ENCODE measurements around the gene RRAD.

RRAD gene

DNA sequence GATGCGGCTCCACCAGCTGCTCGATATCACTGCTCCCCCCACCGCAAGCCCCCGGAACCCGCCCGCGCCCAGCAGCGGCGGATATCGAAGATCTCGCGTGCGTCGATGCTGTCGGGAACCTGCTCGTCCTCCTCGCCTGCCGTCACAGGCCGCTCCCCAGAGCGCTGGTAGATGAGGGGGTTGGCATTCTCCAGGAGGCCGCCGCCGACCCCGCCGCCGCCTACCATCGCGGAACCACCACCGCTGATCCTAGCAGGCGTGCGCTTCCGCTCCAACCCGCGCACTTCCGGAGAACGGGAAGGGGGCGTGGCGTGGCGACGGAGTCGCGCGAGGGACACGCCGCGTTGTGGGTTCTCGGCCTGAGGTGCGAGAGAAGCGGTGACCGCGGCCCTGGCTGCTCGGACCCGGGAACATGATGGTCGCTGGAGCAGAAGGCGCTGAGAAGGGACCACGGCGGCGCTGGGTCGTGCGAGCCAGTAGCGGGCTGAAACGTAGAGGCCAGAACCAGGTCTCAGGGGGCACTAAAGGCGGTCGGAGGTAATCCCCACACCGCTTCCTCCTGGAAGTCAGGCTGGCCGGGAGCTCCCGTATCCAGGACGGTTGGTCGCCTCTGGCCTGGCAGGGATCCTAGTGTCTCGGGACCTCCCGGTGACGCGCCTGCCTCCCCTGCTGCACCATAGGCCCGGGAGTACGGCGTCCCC is 9.0 kb upstream of the RRAD start, which contains the start of gene CIAO2B:
TSS of gene CIAO2B (minus strand) at position 265 of the 701 bp plus-strand sequence. CDS start at position 227, 38 bp downstream.
- DNase-seq (ENCODE audit: low read depth in 1 of 2, low spot score in 1 of 2) = peak; percentile 79 to 84

DNA sequence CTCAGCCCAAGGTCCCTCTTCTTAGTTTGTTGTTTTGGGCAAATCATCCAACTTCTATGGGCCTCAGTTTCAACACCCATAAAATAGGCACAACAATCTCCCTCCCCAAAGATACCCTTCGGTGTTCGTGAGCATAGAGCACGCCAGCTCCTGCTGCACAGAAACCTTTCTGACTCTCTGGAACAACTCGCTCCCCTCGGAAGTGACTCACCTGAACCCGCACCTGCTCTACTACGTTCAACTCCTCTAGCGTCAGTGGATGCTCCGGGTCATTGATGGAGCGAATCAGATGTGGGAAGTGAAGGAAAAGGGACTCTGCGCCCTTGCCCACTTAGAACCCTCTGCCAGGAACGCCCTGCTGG is 8.4 kb upstream of the RRAD start:
- DNase-seq (ENCODE audit: low read depth in 1 of 2, low spot score in 1 of 2) = no peak

DNA sequence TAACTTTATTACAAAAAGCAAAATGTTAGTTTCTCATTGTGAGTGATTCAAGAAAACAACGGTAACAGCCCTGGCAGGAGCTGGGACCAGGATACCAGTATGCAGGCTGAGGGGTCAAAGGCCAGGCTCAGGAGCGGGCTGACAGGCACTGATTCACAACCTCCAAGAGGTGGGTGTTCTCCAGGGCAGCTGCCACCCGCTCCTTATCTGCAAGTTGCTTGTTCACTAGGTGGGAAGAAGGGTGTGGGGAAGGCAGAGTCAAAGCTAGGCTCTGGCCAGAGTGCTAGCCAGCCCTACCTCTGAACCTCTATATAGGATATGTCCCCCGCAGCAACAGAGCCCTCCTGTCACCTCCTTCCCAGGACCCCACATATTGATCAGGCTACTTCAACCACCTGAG is 6.7 kb upstream of the RRAD start:
- no peak for DNase-seq (ENCODE audit: low read depth in 1 of 2, low spot score in 1 of 2)

DNA sequence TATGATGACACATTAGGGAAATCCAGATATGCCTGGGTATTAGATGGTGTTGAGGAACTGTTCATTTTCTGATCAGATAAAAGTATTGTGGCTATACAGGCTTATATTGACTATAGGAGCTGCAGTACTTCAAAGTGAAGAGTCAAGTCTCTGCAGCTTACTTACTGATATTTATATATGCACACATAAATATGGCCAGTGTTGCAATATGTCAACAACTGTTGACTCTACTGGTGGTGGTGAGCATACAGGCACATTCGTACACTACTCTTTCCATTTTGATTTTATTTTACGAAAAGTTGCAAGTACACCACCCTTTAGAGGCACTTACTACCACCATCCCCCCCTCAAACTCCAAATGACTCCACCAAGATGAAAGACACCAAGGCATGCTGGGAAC is 6.3 kb upstream of the RRAD start:
- no peak for DNase-seq (ENCODE audit: low read depth in 1 of 2, low spot score in 1 of 2)

DNA sequence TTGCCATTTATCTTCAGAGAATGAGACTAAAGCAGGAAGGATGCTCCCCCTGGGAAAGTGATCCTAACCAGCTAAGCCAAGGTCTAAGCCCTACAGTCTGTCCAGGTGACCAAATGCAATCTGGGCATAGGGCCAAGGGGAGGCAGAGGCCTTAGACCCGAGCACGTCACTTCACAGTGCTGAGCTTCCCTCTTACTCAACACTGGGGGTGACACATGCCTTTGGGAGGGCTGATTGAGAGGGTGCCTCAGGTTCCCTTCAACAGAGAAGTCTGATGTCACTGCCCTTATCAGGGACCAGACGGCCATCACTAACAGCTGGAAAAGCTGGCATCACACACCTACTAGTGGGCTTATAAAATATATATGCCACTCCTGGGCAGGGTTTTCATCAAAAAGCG is 4.9 kb upstream of the RRAD start:
- no peak for DNase-seq (ENCODE audit: low read depth in 1 of 2, low spot score in 1 of 2)

DNA sequence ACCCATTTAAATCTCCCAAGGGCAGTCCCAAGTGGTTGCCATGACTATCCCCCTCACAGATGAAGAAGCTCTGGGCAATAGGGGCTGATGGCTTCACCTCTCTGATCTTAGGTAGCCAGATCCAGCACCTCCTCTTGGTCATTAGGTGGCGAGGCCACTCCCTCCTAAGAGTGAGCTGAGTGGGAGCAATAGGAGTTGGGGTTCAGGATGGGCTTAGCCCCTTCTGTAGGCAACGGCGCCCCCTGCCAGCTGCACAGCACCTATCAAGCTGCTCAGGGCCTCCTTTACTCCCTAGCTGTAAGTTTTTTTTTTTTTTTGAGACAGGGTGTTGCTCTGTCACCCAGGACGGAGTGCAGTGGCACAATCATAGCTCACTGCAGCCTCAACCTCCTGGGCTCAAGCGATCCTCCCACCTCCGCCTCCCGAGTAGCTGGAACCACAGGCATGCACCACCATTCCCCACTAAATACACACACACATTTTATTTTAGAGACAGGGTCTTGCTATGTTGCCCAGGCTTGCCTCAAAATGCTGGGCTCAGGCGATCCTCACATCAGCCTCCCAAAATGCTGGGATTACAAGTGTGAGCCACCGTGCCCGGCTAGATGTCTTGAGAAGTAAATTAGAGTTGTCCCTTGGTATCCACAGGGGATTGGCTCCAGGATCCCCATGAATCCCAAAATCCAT is 3.5 kb upstream of the RRAD start:
- no peak for DNase-seq (ENCODE audit: low read depth in 1 of 2, low spot score in 1 of 2)

DNA sequence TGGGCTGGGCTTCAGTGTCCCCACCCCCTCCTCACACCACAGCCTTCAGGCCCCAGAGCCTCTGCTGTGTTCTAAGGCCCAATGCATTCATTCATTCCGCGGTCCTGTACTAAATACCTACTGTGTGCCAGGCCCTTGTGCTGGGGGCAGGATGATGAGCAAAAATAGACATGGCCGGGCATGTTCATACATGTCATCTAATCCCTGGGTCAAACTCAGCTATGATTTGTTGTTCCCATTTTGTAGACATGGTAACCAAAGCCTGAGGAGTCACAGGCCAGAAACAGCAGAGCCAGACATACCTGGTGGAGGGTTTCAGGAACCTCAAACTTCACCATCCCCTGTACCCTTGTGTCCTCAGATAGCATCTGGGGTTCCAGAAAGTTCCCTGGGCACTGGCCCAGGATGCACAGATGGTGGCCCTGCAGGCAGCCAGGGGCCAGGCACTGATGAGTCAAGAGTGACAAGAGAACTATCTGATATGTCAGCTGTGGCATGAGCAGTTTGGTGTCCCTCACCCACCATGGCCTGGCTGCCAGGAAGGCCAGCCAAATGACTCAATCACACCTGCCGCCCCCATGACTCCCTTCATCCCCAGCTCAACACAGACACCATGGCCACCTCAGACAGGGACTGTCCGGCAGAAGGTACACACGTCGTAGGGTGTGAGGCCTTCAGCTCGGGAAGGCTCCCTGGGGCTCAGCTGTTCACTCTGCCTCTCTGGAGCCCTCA is 2.7 kb upstream of the RRAD start:
- DNase-seq (ENCODE audit: low read depth in 1 of 2, low spot score in 1 of 2) = no peak

DNA sequence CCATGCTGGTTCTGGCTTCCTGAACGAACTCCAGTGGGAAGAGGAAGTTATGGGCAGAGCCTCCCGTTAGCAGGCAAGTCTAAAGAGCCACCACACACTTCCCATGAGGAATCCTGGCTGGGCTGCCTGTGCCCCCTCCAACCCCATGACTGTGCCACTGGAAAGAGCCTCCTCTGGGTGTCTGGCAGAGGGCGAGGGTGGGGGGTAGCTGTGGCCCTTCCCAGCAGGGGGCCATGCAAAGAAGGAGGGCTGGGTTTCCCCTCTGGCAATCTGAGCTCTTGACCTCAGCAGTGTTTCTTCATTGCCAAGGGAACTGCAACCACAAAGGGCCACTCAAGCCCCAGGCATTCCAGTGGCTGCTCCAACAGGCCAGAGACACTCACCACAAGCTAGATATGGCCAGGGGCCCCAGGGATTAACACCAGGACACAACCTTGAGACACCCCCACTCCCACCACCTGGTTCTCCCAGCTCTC is 1.7 kb upstream of the RRAD start:
- DNase-seq (ENCODE audit: low read depth in 1 of 2, low spot score in 1 of 2) = no peak

DNA sequence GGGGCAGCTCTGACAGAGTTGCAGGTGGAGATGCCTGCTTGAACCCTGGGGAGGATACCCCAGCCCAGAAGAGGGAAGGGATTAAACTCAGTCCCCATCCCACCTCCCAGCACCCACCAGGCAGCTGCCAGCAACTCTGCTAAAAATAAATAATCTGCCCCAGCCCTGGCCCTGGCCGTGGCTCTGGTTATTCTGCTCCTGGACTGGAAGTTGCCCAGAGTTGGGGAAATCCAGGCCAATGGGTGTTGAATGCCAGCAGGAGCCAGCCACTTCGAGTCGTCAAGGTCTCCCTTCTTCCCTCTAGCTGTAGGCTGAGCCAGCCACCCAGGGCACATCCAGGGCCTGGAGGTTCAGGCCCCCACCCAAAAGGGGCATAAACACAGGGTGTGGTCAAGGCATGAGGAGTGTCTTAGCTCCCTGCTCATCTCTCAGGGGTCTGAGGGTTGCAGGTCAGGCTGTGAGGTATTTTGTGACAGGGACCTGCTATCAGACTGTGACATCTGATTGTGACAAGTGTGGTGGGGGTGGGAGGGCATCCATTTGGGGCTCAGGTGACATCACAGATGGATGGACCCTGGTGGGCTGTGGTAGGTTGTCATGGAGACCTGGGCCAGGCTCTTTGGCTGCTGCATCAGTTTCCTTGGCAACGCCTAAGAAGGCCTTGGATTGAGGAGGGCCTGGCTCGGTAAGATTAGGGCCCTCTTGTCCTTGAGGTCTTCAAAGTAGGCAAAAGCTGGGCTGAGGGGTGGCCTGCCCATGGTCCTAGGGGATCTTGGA is 1.0 kb upstream of the RRAD start:
- DNase-seq (ENCODE audit: low read depth in 1 of 2, low spot score in 1 of 2) = no peak

DNA sequence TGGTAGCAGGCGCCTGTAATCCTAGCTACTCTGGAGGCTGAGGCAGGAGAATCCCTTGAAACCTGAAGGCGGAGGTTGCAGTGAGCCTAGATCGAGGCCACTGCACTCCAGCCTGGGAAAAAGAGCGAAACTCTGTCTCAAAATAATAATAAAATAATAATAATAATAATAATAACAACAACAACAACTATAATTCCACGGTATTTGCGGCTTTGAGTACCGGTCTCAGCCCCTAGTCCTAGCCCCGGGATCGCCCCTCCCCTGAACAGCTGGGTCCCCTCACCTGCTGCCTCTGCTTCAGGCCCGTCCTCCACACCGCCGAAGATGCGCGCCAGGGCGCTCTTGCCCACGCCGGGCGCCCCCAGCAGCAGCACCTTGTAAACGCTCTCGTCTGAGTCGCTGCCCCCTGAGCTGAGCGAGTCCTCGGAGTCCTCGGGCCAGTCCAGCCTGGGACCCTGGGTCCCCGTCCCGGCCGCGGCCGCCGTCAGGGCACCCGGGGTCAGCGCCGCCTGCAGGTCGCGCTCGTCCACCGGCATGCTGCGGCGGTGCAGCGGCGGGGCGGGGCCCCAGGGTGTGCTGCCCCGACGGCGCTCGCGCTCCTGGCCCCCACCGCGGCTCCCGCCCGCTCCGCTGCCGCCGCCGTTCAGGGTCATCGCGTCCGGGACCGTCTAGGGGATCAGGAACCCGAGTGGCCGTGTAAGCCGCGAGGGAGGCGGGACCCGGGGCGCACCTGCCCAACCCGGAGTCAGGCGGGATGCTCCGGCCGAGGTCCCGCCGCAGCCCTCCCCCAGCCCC is 611 bp downstream of the RRAD start:
- peak in 1 of 2 donors; percentile 21 for DNase-seq (ENCODE audit: low read depth in 1 of 2, low spot score in 1 of 2)

DNA sequence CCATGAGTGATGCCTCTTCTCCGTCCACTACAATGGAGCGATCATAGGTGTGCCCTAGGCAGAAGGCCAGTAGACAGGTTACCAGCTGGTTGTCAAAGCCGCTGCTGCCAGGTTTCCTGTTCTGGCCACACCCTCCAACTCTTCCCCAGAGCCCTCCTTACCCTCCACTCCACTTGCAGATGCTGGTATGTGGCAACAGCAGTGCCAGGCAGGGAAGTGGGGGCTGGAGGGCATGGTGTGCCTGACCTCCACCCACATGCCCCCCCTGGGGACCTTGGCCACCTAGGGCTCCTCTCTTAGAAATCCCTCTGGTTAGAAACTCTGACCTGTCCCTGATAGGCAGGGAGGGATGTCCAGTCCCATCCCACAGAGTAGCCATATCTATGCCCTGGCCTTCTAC is 1.5 kb downstream of the RRAD start:
- DNase-seq (ENCODE audit: low read depth in 1 of 2, low spot score in 1 of 2) = no peak

DNA sequence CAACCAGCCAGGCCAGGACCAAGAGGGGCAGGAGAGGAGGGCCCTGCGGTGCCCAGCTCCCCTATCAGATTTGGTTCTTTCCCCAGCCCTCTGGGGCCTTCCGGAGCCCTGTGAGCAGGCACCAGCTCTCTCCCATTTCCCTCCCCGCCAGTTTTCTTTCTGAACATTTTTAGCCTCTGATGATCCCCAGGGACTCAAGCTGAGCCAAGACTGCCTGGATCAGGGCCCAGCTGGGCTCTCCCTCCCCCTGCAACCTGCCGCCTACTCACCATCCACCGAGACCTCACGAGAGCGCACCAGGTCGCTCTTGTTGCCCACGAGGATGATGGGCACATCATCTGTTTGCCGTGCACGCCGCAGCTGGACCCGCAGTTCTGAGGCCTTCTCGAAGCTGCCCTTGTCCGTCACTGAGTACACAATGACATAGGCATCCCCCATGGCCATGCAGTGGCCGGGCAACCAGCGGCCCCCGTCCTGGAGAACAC is 2.0 kb downstream of the RRAD start:
- no peak for DNase-seq (ENCODE audit: low read depth in 1 of 2, low spot score in 1 of 2)

DNA sequence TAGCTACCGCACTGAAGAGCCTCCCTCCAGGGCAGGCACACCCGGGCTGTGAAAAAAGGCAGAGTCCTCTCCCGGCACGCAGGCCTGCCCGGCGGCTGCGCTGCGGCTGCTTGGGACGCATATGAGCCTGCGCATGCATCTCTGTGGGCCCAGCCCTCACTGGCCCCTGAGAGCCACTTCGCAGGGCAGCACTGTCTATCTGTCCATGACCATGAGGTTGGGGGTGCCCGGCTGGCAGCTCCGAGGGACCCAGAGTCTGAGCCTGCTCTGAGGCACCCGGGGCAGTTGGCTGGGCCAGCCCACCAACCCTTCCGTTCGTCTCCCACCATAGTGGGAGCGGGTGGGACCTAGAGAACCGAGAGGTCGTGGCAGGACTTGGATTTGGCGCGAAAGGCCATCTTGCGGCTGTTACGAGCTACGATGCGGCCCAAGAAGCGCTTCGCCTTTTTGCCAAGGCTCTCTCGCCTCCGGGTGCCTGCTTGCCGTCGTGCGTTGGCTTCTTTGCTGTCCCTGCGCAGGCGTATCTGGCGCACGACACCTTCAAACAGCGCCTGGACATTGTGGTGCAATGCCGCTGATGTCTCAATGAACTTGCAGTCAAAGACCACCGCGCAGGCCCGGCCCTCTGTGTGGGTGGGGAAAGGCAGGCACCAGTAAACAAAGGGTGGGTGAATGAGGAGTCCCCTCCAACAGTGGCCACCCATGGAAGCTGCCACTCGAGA is 3.4 kb downstream of the RRAD start:
- DNase-seq (ENCODE audit: low read depth in 1 of 2, low spot score in 1 of 2) = no peak

DNA sequence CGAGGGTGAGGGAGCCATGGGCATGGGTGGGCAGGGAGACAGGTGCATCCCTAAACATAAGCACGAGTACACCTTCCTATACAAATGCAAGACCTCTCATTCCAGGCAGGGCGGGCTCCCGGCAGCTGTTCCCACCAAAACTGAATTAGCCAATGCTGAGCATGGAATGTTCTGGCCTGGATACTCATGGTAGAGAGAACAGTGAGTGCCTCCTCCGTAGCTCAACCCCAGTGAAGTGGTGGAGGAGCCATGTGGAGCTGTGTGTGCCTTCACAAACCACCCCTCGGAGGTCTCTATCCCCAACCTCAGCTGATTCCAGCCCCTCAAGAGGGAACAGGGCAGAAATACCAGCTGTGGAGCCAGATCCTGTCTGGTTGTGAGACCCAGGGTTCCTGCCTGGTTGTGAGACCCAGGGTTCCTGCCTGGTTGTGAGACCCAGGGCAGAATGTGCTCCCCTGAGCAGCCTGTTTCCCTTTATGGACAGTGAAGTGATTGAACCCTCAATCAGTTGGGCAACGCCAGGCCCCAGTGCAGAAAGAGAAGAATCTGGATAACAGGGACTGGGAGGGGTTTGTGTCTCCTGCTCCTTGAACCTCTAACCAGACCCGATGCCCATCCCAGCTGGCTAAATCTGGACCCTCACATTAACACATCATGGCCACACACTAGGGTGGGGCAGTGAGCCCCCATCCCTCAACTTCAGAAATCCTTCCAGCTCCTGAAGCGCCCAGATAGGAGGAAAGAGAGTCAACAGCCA is 4.2 kb downstream of the RRAD start:
- DNase-seq (ENCODE audit: low read depth in 1 of 2, low spot score in 1 of 2) = no peak

DNA sequence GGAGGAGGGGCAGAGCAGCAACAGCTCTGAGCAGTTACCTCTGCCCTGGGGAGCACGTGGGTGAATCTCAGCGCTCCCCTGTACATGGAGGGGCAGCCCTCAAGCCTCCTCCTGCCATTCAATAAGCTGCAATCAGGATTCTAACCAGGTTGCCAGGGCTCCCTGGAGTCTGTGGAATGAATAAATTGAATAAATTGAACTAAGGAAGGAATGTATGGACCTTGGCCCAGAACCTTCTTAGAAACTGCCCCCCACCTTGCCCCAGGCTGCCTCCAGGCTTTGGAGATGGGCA is 5.1 kb downstream of the RRAD start:
- DNase-seq (ENCODE audit: low read depth in 1 of 2, low spot score in 1 of 2) = no peak

DNA sequence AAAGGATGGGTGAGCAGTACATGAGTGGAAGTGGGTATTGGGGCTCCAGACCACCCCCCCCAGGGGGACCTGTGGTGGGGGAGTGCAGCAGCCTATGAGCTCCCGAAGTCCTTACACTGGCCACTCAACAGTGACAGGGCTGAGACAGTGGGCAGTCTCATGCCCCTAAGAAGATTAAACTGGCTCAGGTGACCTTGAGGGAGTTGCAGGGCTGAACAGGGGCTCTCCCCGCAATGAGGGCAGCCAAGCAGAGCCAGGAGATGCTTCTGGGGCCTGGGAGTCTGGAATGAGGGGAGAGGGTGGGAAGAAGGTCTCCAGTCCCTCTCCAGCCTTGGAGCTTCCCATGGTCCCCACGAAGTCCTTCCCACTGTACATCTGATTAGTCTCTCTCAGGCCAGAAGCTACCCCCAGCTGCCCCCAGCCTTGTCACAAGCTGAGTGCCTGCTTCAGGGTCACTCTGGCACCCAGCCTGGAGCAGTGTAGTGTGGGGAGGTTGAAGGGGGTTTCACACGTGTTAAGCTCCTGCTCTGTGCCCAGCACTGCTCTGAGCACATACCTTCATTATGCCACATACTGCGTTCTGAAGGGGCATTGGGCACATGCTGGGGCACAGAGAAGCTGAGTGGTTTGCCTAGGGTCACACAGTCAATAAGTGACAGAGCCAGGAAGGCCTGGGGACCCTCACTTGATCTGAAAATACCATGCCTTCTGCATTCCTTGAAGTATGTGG is 5.6 kb downstream of the RRAD start:
- DNase-seq (ENCODE audit: low read depth in 1 of 2, low spot score in 1 of 2) = no peak

DNA sequence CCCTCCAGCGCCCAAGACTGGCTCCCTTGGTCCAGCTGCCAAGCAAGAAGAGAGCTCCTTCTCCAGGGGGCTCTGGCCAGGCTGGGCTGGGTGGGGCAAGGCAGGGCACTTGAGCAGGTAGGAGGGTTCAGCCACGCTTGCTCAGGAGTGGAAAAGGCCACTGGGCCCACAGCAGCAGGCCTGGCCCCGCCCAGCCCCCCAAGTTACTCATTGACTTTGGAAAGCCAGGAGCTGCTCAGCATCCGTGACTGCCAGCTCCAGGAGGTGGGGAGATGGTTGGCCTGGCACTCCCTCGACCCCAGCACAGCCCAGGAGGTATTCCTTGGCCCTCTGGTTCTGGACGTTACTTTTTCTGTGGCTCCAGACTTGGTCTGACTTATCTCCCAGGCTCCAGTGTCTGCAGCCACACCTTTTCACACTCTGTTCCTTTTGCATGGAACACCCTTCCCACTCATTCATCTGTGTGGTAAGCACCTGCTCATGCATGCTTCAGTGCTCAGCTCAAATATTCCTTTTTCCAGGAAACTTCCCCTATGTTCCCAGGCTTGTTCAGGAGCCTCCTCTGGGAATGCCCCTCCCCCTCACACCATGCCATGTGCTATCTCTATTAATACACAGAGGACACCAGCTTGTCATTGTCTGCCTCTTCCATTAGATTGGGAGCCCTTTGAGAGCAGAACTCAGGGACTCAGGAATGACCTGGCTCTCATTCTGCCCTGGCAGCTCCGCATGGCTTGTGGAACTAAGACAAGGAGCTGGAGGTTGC is 6.3 kb downstream of the RRAD start, which contains the start of gene CDH16:
TSS of gene CDH16 (minus strand) at position 83 of the 766 bp plus-strand sequence. CDS start 820 bp downstream, outside the sequence.
- DNase-seq (ENCODE audit: low read depth in 1 of 2, low spot score in 1 of 2) = no peak

DNA sequence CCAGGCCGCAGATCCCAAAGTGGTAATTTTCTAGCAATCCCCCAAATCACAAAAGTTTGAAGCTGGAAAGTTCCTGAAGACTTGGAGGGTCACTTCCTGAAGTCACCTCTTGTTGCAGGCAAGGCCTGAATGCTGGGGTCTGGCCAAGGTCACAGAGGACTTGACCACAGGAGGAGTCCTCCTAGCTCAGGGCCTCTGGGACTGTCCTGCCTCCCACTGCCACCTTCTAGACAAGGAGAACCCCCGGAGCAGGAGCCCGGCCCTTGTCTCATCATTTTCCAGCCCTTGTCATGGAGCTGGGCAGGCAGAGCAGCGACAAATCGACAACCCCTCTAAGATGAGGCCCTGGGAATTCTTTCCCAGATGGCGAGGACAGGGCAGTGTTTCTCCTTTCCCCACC is 7.0 kb downstream of the RRAD start:
- no peak for DNase-seq (ENCODE audit: low read depth in 1 of 2, low spot score in 1 of 2)

All from activated T-helper 1 cell treated with anti-CD3 and anti-CD28 coated beads, Interleukin-2, amount 50 U/mL, for 16 hours (primary cell).